ENCODE results near the gene SKAP1. TPM values are rescaled to one million over a fixed set of nuclear protein-coding genes. Genes with fewer than 3 reads are reported as not detected.
A peak's percentile ranks its signal among the peaks of the same experiment; 100 is the strongest.

Gene SKAP1
- total and polyA plus RNA-seq, 11 donors = 0.25 to 5.3 (median 0.38) TPM; not detected in 6

- WGBS, 4 donors = 58 to 61% (median 58%) methylated on average over 8 of the region's 8 CpGs
- no peaks in the 10 kb centered on the region for H3K36me3 ChIP-seq
- H3K27me3 ChIP-seq = peaks cover 0 to 75% (median 20%) of the 10 kb centered on the region in 9 donors
- DNase-seq (no peak), ATAC-seq (no peak)
- H3K4me1 ChIP-seq = peaks cover 0 to 14% (median 0%) of the 10 kb centered on the region in 12 donors
- H3K9me3 ChIP-seq = no peaks in the 10 kb centered on the region
- intact Hi-C loops (cut with DNase I) = loop anchor here in 1 of 10 donors (10.0 kb wide), 1 partner anchor 471 kb away; the partner anchor contains the start of genes HOXB7 and HOXB8
- no peak for TF ChIP-seq POLR2A (IDR thresholded peaks at IDR 0.05)
- no peak for TF ChIP-seq CTCF (IDR thresholded peaks at IDR 0.05)
- H3K27ac ChIP-seq = no peak overlapping the region
- H3K4me3 ChIP-seq = no peak overlapping the region
These were observed 285.8 kb downstream of the SKAP1 start for GRCh38 chr17:48144231-48144630.

- TF ChIP-seq POLR2A (IDR thresholded peaks at IDR 0.05) = no peak
- no peak for TF ChIP-seq CTCF (IDR thresholded peaks at IDR 0.05)
- H3K9me3 ChIP-seq = no peaks in the 10 kb centered on the region
- 21 to 27% (median 24%) methylated on average over 6 of the region's 6 CpGs for WGBS, 4 donors
- peaks cover 0 to 69% (median 17%) of the 10 kb centered on the region in 9 donors for H3K27me3 ChIP-seq
- peaks cover 0 to 14% (median 0%) of the 10 kb centered on the region in 12 donors for H3K4me1 ChIP-seq
- H3K27ac ChIP-seq = no peak overlapping the region
- DNase-seq (no peak), ATAC-seq (no peak)
- no peak overlapping the region for H3K4me3 ChIP-seq
- intact Hi-C loops (cut with DNase I) = loop anchor here in 1 of 10 donors (10.0 kb wide), 1 partner anchor 471 kb away; the partner anchor contains the start of genes HOXB7 and HOXB8
- no peaks in the 10 kb centered on the region for H3K36me3 ChIP-seq
These were observed 286.4 kb downstream of the SKAP1 start for GRCh38 chr17:48143629-48144028.

GRCh38 chr17:48139944-48140343 lies 290.1 kb downstream of the SKAP1 start:
- Histone ChIP-seq H3K27ac (peak overlapping the region in 1 of 12 donors; percentile 74), H3K27me3 (peaks cover 0 to 34% (median 15%) of the 10 kb centered on the region in 9 donors), H3K4me1 (peaks cover 0 to 14% (median 0%) of the 10 kb centered on the region in 12 donors), H3K9me3 (no peaks in the 10 kb centered on the region), H3K4me3 (no peak overlapping the region), H3K36me3 (no peaks in the 10 kb centered on the region)
- DNase-seq = no peak
- WGBS, 4 donors = 40 to 60% (median 49%) methylated on average over 2 of the region's 2 CpGs
- TF ChIP-seq CTCF (IDR thresholded peaks at IDR 0.05) (no peak), POLR2A (IDR thresholded peaks at IDR 0.05) (no peak)
- intact Hi-C loops (cut with DNase I) = loop anchor here in 1 of 10 donors (10.0 kb wide), 1 partner anchor 475 kb away; the partner anchor contains the start of genes HOXB7 and HOXB8
- ATAC-seq = peak in 2 of 4 donors; percentile 41 to 58

GRCh38 chr17:48137656-48138055 lies 292.4 kb downstream of the SKAP1 start:
- 69 to 95% (median 77%) methylated on average over 1 of the region's 1 CpG for WGBS, 4 donors
- TF ChIP-seq POLR2A (IDR thresholded peaks at IDR 0.05) = no peak
- no peak for TF ChIP-seq CTCF (IDR thresholded peaks at IDR 0.05)
- H3K27me3 ChIP-seq = peaks cover 0 to 17% (median 0%) of the 10 kb centered on the region in 9 donors
- ATAC-seq (no peak), DNase-seq (no peak)
- peaks cover 0 to 14% (median 0%) of the 10 kb centered on the region in 12 donors for H3K4me1 ChIP-seq
- H3K36me3 ChIP-seq = no peaks in the 10 kb centered on the region
- no peak overlapping the region for H3K4me3 ChIP-seq
- intact Hi-C loops (cut with DNase I) = no loop called here
- no peak overlapping the region for H3K27ac ChIP-seq
- no peaks in the 10 kb centered on the region for H3K9me3 ChIP-seq

Data from heart left ventricle (tissue), 16 donors.